CD4-positive, alpha-beta T cell treated with Interleukin-15 for 4 hours (primary cell): Measurements from ENCODE around the gene HMGN3.

Source experiments
- DNase-seq: peaks from one replicate; pipeline ENCODE4 v3.0.0-alpha.2; 2020; ENCODE audit warnings: low spot score

HMGN3 gene

GRCh38 chr6:79232696-79233462 is 1.6 kb downstream of the HMGN3 start:
- DNase-seq, result no peak

- DNase-seq, result no peak
These were observed 2.8 kb downstream of the HMGN3 start for GRCh38 chr6:79231666-79232065.

GRCh38 chr6:79231101-79231500 is 3.4 kb downstream of the HMGN3 start:
- no peak for DNase-seq

GRCh38 chr6:79230149-79230548 is 4.3 kb downstream of the HMGN3 start:
- DNase-seq, result no peak

GRCh38 chr6:79227445-79227844 is 7.0 kb downstream of the HMGN3 start:
- no peak for DNase-seq

GRCh38 chr6:79226660-79227059 is 7.8 kb downstream of the HMGN3 start:
- DNase-seq, result no peak

- no peak for DNase-seq
These were observed 8.5 kb downstream of the HMGN3 start for GRCh38 chr6:79225717-79226599.

- DNase-seq, result no peak
These were observed 10.7 kb downstream of the HMGN3 start for GRCh38 chr6:79223611-79224404.

- no peak for DNase-seq
These were observed 19.2 kb downstream of the HMGN3 start for GRCh38 chr6:79215213-79215824.

- DNase-seq, result no peak
These were observed 21.6 kb downstream of the HMGN3 start for GRCh38 chr6:79212859-79213258.

GRCh38 chr6:79208816-79209215 is 25.7 kb downstream of the HMGN3 start:
- no peak for DNase-seq

GRCh38 chr6:79203753-79204253 is 30.7 kb downstream of the HMGN3 start:
- no peak for DNase-seq

GRCh38 chr6:79202556-79202955 is 31.9 kb downstream of the HMGN3 start:
- no peak for DNase-seq

- DNase-seq, result no peak
These were observed 32.5 kb downstream of the HMGN3 start for GRCh38 chr6:79201983-79202382.

- DNase-seq, result no peak
These were observed 33.3 kb downstream of the HMGN3 start for GRCh38 chr6:79201143-79201542.

- DNase-seq, result no peak
These were observed 37.6 kb downstream of the HMGN3 start for GRCh38 chr6:79196912-79197311.

GRCh38 chr6:79193971-79194370 is 40.5 kb downstream of the HMGN3 start:
- no peak for DNase-seq

- no peak for DNase-seq
These were observed 44.6 kb downstream of the HMGN3 start for GRCh38 chr6:79189760-79190350.

- no peak for DNase-seq
These were observed 45.5 kb downstream of the HMGN3 start for GRCh38 chr6:79188885-79189480.

- DNase-seq, result no peak
These were observed 46.4 kb downstream of the HMGN3 start for GRCh38 chr6:79188107-79188506.

GRCh38 chr6:79186564-79186963 is 47.9 kb downstream of the HMGN3 start:
- no peak for DNase-seq
